Colonic mucosa (tissue), 4 donors: ENCODE measurements around the gene ARFGEF2. TPM values are rescaled to one million over a fixed set of nuclear protein-coding genes. Genes with fewer than 3 reads are reported as not detected.
A peak's percentile ranks its signal among the peaks of the same experiment; 100 is the strongest.

Source experiments
- DNase-seq: peaks from one replicate; pipeline ENCODE4 v3.0.0-alpha.2; 2020
- H3K27ac ChIP-seq: fragments of 200-600 bp; one replicate; pipeline ENCODE4 v1.8.0; 2021
- H3K27me3 ChIP-seq: fragments of 200-600 bp; one replicate; pipeline ENCODE4 v1.8.0; 2021
- H3K36me3 ChIP-seq: fragments of 200-600 bp; one replicate; pipeline ENCODE4 v1.8.0; 2021
- H3K4me1 ChIP-seq: fragments of 200-600 bp; one replicate; pipeline ENCODE4 v1.8.0; 2021; ENCODE audit warnings: mild to moderate bottlenecking
- H3K4me3 ChIP-seq: fragments of 200-600 bp; one replicate; pipeline ENCODE4 v1.8.0; 2021
- H3K9ac ChIP-seq, 2 donors: one replicate each; pipeline ENCODE4 v1.7.0; 2013; ENCODE audit warnings: control low read depth in 2 of 2, low read depth in 2 of 2, low read length in 2 of 2
- H3K9me3 ChIP-seq: fragments of 200-600 bp; one replicate; pipeline ENCODE4 v1.8.0; 2021
- intact Hi-C: fragments of 100-400 bp; cut with DNase I; formaldehyde crosslinking; loops from one replicate; pipeline ENCODE4 v1.14.1; 2022
- total RNA-seq, 2 donors: library from RNA; stranded (reverse); fragmentation: NEBNext Ultra II Directional in 1 of 2; extraction: Animal tissue kit (Norgen Biotek cat#: 25700) in 1 of 2; gene quantifications; one replicate each; pipeline ENCODE4 v1.2.1, GENCODE V29; 2021
- TF ChIP-seq, protein P1 (sequence below): fragments of 200-600 bp; IDR thresholded peaks from one replicate; pipeline ENCODE4 v1.8.0; 2022; ENCODE audit warnings: antibody characterized with exemption, mild to moderate bottlenecking
- donor health status: healthy.
- donor health status: DM: no; HTN: no; CAD: no.
- donor health status: DM: no; HTN: no; CAD: no.

The ARFGEF2 gene
- 10 to 100 TPM; 46.9 to 74.1 TPM for total RNA-seq

DNA sequence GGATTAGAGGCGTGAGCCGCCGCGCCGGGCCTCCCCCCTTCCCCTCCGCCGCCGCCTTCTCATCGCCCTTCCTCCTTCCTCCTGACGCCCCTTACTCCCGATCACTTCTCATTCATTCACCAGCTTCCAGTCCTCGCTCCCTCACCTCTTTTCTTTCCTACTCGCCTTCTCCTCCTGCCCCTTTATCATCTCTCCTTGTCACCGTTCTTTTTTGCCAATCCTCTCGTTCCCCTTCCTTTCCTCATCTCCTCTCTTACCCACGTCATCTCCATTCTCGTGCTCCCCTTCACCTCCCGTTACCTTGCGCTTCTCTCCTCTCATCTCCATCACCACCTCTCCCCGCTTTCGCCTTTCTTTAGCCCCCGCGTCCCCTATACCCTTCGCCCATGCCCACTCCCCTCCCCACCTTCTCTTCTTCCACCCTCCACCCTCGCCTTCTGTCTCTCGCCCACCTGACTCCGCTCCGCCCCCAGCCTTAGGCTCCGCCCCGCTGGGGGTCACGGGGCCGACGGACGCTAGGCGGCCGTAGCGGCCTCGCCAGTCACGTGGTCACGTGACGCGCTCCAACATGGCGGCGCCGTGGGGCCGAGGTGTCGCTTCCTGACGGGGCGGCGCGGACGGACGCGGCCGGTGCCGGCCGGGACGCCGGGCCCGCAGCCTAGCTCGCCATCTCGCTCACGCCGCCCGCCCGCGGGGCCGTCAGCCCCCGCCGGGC is at the start of gene ARFGEF2:
Gene ARFGEF2, plus strand, starts transcription at position 544 of the 715 bp plus-strand sequence. CDS start 179 bp downstream, outside the sequence.
- Histone ChIP-seq H3K9me3 (no peaks in the 10 kb centered on the region), H3K4me3 (peak within 1 kb of the TSS; percentile 83), H3K4me1 (peaks cover 6% of the 10 kb centered on the region), H3K27ac (peak within 1 kb of the TSS; percentile 98), H3K36me3 (no peaks in the 10 kb centered on the region), H3K9ac (peak within 1 kb of the TSS; percentile 87 to 97), H3K27me3 (no peaks in the 10 kb centered on the region)
- TF ChIP-seq, protein P1, sequence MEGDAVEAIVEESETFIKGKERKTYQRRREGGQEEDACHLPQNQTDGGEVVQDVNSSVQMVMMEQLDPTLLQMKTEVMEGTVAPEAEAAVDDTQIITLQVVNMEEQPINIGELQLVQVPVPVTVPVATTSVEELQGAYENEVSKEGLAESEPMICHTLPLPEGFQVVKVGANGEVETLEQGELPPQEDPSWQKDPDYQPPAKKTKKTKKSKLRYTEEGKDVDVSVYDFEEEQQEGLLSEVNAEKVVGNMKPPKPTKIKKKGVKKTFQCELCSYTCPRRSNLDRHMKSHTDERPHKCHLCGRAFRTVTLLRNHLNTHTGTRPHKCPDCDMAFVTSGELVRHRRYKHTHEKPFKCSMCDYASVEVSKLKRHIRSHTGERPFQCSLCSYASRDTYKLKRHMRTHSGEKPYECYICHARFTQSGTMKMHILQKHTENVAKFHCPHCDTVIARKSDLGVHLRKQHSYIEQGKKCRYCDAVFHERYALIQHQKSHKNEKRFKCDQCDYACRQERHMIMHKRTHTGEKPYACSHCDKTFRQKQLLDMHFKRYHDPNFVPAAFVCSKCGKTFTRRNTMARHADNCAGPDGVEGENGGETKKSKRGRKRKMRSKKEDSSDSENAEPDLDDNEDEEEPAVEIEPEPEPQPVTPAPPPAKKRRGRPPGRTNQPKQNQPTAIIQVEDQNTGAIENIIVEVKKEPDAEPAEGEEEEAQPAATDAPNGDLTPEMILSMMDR, result no peak
- peak; percentile 96 for DNase-seq
- intact Hi-C loops, result no loop called here

- no peak overlapping the region for H3K9ac ChIP-seq
- no peaks in the 10 kb centered on the region for H3K27me3 ChIP-seq
- no peaks in the 10 kb centered on the region for H3K4me1 ChIP-seq
- no peak for DNase-seq
- no peak overlapping the region for H3K4me3 ChIP-seq
- H3K27ac ChIP-seq, result no peak overlapping the region
- H3K36me3 ChIP-seq, result no peaks in the 10 kb centered on the region
- TF ChIP-seq, protein P1, result no peak
- H3K9me3 ChIP-seq, result no peaks in the 10 kb centered on the region
- intact Hi-C loops, result no loop called here
Observed at GRCh38 chr20:48875233-48875913, 46.1 kb upstream of the ARFGEF2 start.

- H3K27ac ChIP-seq, result no peak overlapping the region
- H3K9ac ChIP-seq, result no peak overlapping the region
- no peak for DNase-seq
- no peak overlapping the region for H3K4me3 ChIP-seq
- intact Hi-C loops, result no loop called here
- H3K9me3 ChIP-seq, result no peaks in the 10 kb centered on the region
- H3K36me3 ChIP-seq, result no peaks in the 10 kb centered on the region
- no peaks in the 10 kb centered on the region for H3K4me1 ChIP-seq
- H3K27me3 ChIP-seq, result no peaks in the 10 kb centered on the region
- TF ChIP-seq, protein P1, result no peak
Observed at GRCh38 chr20:48875914-48876240, 45.6 kb upstream of the ARFGEF2 start.

DNA sequence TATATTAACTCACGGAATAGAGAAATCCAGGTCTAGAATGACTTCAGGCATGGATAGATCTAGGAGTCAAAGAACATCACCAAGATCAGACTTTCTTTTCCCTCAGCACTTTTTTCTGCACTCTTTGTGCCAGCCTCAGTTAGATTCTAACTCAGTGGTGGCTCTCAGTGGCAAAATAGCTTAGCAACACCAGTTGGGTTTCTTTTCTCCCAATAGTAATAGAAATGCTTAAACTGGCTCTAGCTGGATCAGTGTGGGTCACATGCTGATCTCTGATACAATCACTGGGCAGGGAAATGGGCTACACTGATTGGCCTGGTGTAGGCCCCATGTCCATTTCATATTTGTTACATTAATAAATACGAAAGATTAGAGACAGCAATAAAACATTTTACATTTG is 44.2 kb upstream of the ARFGEF2 start:
- no peak overlapping the region for H3K4me3 ChIP-seq
- TF ChIP-seq, protein P1, result no peak
- no peaks in the 10 kb centered on the region for H3K4me1 ChIP-seq
- no peaks in the 10 kb centered on the region for H3K9me3 ChIP-seq
- H3K36me3 ChIP-seq, result no peaks in the 10 kb centered on the region
- H3K27ac ChIP-seq, result no peak overlapping the region
- intact Hi-C loops, result no loop called here
- no peak overlapping the region for H3K9ac ChIP-seq
- peak; percentile 29 for DNase-seq
- no peaks in the 10 kb centered on the region for H3K27me3 ChIP-seq

GRCh38 chr20:48878534-48879248 is 42.8 kb upstream of the ARFGEF2 start:
- H3K36me3 ChIP-seq, result no peaks in the 10 kb centered on the region
- no peaks in the 10 kb centered on the region for H3K9me3 ChIP-seq
- H3K27me3 ChIP-seq, result no peaks in the 10 kb centered on the region
- H3K4me3 ChIP-seq, result no peak overlapping the region
- no peak overlapping the region for H3K9ac ChIP-seq
- TF ChIP-seq, protein P1, result no peak
- H3K27ac ChIP-seq, result no peak overlapping the region
- intact Hi-C loops, result no loop called here
- no peaks in the 10 kb centered on the region for H3K4me1 ChIP-seq
- DNase-seq, result no peak
